IPS-15b (cell line): ENCODE measurements around the gene SCYGR5.
"Not testable (repeated sequence)": the region's sequence is repeated elsewhere in the genome, so short reads cannot be mapped to it uniquely, and the experiment has no call there.

ENCODE experiments used
- H3K27me3 ChIP-seq: one replicate; pipeline ENCODE4 v1.6.1; 2013; ENCODE audit warnings: low read length; ENCODE audit not compliant: control insufficient read depth, insufficient read depth
- H3K36me3 ChIP-seq: one replicate; pipeline ENCODE4 v1.6.1; 2013; ENCODE audit warnings: low read length; ENCODE audit not compliant: control insufficient read depth, insufficient read depth
- H3K4me1 ChIP-seq: one replicate; pipeline ENCODE4 v1.6.1; 2013; ENCODE audit warnings: mild to moderate bottlenecking, low read length; ENCODE audit not compliant: control insufficient read depth, insufficient read depth
- H3K4me3 ChIP-seq: one replicate; pipeline ENCODE4 v1.5.1; 2013; ENCODE audit warnings: low read depth, low read length
- H3K9ac ChIP-seq: one replicate; pipeline ENCODE4 v1.6.1; 2013; ENCODE audit warnings: low read depth, mild to moderate bottlenecking, low read length
- H3K9me3 ChIP-seq: one replicate; pipeline ENCODE4 v1.6.1; 2013; ENCODE audit warnings: mild to moderate bottlenecking, low read length; ENCODE audit not compliant: control insufficient read depth, insufficient read depth

The SCYGR5 gene

DNA sequence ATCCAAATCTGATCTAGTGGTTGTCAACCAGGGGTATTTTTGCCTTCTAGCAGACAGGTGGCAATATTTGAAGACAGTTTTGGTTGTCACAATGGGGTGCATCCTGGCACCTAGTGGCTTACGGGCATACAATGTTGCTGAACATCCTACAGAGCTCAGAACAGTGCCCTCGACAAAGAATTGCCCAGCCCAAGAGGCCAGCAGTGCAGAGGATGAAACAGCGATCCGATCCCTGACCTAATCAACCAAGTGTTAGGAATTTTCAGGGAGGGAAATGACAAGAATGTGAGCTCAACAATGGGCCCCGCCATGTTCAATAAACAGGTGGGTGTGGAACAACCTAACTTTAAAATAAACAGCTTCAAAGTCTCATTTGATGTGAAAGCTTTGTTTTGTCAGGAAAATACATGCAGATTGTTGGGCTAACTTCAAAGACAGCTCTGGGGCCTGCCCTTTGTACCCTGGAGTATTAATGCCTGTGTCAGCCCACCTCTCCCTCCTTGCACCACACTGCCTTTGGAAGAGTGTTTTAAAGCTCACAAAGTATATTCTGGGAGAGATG is 22.5 kb upstream of the SCYGR5 start:
- Histone ChIP-seq H3K4me1 (no peaks in the 10 kb centered on the region), H3K36me3 (no peaks in the 10 kb centered on the region), H3K4me3 (no peak overlapping the region), H3K9me3 (no peaks in the 10 kb centered on the region), H3K27me3 (no peaks in the 10 kb centered on the region), H3K9ac (no peak overlapping the region)

- Histone ChIP-seq H3K27me3 (no peaks in the 10 kb centered on the region), H3K4me1 (no peaks in the 10 kb centered on the region), H3K9me3 (no peaks in the 10 kb centered on the region), H3K4me3 (no peak overlapping the region), H3K9ac (no peak overlapping the region), H3K36me3 (no peaks in the 10 kb centered on the region)
Observed at GRCh38 chr2:227653419-227653818, 13.2 kb upstream of the SCYGR5 start.

- no peaks in the 10 kb centered on the region for H3K27me3 ChIP-seq
- H3K4me3 ChIP-seq: no peak overlapping the region
- H3K4me1 ChIP-seq: no peaks in the 10 kb centered on the region
- no peak overlapping the region for H3K9ac ChIP-seq
- H3K9me3 ChIP-seq: no peaks in the 10 kb centered on the region
- H3K36me3 ChIP-seq: no peaks in the 10 kb centered on the region
Observed at GRCh38 chr2:227654426-227654825, 12.2 kb upstream of the SCYGR5 start.

GRCh38 chr2:227655454-227655853 is 11.2 kb upstream of the SCYGR5 start:
- H3K4me3 ChIP-seq: no peak overlapping the region
- no peaks in the 10 kb centered on the region for H3K36me3 ChIP-seq
- H3K9me3 ChIP-seq: no peaks in the 10 kb centered on the region
- H3K27me3 ChIP-seq: no peaks in the 10 kb centered on the region
- no peaks in the 10 kb centered on the region for H3K4me1 ChIP-seq
- no peak overlapping the region for H3K9ac ChIP-seq

GRCh38 chr2:227657199-227657845 is 9.3 kb upstream of the SCYGR5 start:
- peaks cover 12% of the 10 kb centered on the region for H3K4me1 ChIP-seq
- H3K36me3 ChIP-seq: no peaks in the 10 kb centered on the region
- no peaks in the 10 kb centered on the region for H3K9me3 ChIP-seq
- H3K4me3 ChIP-seq: no peak overlapping the region
- no peak overlapping the region for H3K9ac ChIP-seq
- no peaks in the 10 kb centered on the region for H3K27me3 ChIP-seq

- Histone ChIP-seq H3K4me1 (peaks cover 12% of the 10 kb centered on the region), H3K27me3 (no peaks in the 10 kb centered on the region), H3K36me3 (no peaks in the 10 kb centered on the region), H3K9ac (no peak overlapping the region), H3K9me3 (no peaks in the 10 kb centered on the region), H3K4me3 (peak overlapping the region; percentile 6)
Observed at GRCh38 chr2:227661025-227661649, 5.5 kb upstream of the SCYGR5 start.

DNA sequence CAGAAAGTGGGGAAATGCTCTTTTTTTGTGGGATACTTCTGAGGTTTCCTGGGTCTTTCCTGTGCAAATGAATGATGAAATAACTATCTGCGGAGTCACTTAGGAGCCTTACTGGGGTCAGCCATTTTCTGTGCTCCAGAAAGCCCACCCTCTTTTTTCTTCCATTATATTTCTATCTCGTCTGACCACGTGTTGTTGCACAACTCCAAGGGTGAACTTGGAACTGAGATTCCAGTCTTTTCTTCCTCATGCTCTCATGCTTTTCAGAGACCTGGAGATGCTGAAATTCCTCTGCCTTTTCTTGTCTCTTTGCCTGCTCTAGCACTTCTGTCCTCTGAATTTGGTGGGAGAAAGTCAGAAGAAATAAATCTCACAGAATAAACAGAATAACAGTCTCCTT is 4.8 kb upstream of the SCYGR5 start:
- H3K4me3 ChIP-seq: no peak overlapping the region
- no peaks in the 10 kb centered on the region for H3K36me3 ChIP-seq
- H3K9me3 ChIP-seq: no peaks in the 10 kb centered on the region

DNA sequence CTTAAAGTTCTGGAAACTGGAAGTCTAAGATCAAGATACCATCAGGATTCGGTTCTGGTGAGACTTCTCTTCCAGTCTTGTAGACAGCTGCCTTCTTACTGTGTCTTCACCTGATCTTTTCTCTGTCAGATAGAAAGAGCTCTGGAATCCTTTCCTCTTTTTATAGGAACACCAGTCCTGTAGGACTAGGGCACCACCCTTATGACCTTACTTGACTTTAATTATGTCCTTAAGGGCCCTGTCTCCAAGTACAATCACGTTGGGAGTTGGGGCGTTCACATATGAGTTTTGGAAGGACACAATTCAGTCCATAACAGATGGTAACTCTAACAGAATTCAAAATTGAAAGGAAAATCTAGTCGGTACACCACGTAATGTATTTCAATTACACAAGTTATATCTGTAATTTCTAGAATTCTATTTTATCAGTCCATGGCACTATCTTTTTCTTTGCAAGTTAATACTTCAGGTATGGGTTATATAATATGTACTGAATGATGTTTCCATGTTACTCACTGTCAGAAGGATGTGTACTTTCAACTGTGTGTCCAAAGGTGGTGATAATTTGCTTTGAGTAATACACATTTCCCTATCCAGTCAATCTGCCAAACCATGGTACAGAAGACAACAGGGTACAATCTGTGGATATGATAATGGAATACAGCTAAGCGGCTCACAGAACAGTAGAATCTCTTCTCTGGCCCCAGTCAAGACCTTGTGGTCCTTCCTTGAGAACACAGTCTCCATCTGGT is 1.2 kb upstream of the SCYGR5 start:
- Histone ChIP-seq H3K4me1 (peaks cover 12% of the 10 kb centered on the region), H3K27me3 (no peaks in the 10 kb centered on the region), H3K9me3 (no peaks in the 10 kb centered on the region), H3K9ac (no peak overlapping the region), H3K36me3 (no peaks in the 10 kb centered on the region), H3K4me3 (no peak overlapping the region)

More for the DNA sequence above, 4.8 kb upstream of the SCYGR5 start:
- H3K27me3 ChIP-seq: no peaks in the 10 kb centered on the region
- peaks cover 12% of the 10 kb centered on the region for H3K4me1 ChIP-seq
- H3K9ac ChIP-seq: peak overlapping the region; percentile 42

- Histone ChIP-seq H3K4me3 (no peak overlapping the region), H3K4me1 (no peaks in the 10 kb centered on the region), H3K9me3 (no peaks in the 10 kb centered on the region), H3K9ac (no peak overlapping the region), H3K36me3 (no peaks in the 10 kb centered on the region), H3K27me3 (no peaks in the 10 kb centered on the region)
Observed at GRCh38 chr2:227671170-227671905, 4.7 kb downstream of the SCYGR5 start.

GRCh38 chr2:227673620-227674019 is 7.0 kb downstream of the SCYGR5 start:
- not testable (repeated sequence) for H3K27me3 ChIP-seq, H3K9me3 ChIP-seq, H3K4me1 ChIP-seq, H3K4me3 ChIP-seq, H3K36me3 ChIP-seq, H3K9ac ChIP-seq

DNA sequence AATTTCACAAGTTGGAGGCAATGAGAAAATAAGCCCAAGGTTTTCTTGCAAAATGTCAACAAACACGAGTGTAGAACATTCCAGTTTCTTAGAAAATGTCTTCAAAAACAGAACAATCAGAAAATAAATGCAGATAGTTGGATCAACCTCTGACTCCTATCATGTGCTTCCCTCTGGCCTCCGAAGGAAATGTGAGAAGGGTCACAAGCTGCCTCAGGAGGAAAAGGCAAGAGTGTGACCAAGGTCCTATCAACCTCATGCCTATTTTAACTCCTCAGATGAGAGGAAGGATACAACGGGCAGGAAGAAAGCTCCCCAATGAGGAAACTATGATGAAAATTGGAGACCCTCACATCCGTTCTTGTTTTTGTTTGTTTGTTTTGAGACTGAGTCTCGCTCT is 7.9 kb downstream of the SCYGR5 start:
- no peaks in the 10 kb centered on the region for H3K36me3 ChIP-seq
- H3K9me3 ChIP-seq: no peaks in the 10 kb centered on the region
- no peak overlapping the region for H3K4me3 ChIP-seq
- no peak overlapping the region for H3K9ac ChIP-seq
- no peaks in the 10 kb centered on the region for H3K27me3 ChIP-seq
- H3K4me1 ChIP-seq: no peaks in the 10 kb centered on the region
